HEK293 (cell line): ENCODE measurements around the gene BZW2.

ENCODE experiments used
- CTCF ChIA-PET: fragments of 350-600 bp; formaldehyde crosslinking; extraction: SDS; loops from one replicate; lab custom pipeline; 2021; ENCODE audit warnings: antibody characterized with exemption; lab: Yijun Ruan, JAX
- POLR2A ChIA-PET: fragments of 300-600 bp; formaldehyde crosslinking; extraction: SDS; loops from one replicate; lab custom pipeline; 2020; ENCODE audit warnings: antibody characterized with exemption, inconsistent platforms; lab: Yijun Ruan, JAX
- H3K27ac ChIP-seq: fragments of 200-500 bp; sonication (Bioruptor generic); 2 replicates; pipeline ENCODE4 v1.5.1; 2014; ENCODE audit warnings: low read depth, low read length, control low read depth, inconsistent platforms; ENCODE audit errors: extremely low read depth
- H3K36me3 ChIP-seq, 2 experiments: fragments of 200-500 bp in 1 of 2; sonication (Bioruptor generic) in 1 of 2; 1 replicate in 1 of 2; 2 replicates in 1 of 2; pipeline ENCODE4 v1.5.1; 2014 to 2017; ENCODE audit warnings: inconsistent platforms in 2 of 2, low read length in 2 of 2; ENCODE audit not compliant: control insufficient read depth in 2 of 2, insufficient read depth in 1 of 2
- H3K4me1 ChIP-seq: fragments of 200-500 bp; sonication (Bioruptor generic); 2 replicates; pipeline ENCODE4 v1.5.1; 2014; ENCODE audit warnings: mild to moderate bottlenecking, low read length, inconsistent platforms; ENCODE audit not compliant: control insufficient read depth, insufficient read depth
- H3K4me3 ChIP-seq: 2 replicates; pipeline ENCODE4 v1.5.1; 2011; ENCODE audit warnings: low read depth, mild to moderate bottlenecking, control low read depth, low read length, moderate library complexity
- H3K9me3 ChIP-seq: fragments of 200-500 bp; sonication (Bioruptor generic); 2 replicates; pipeline ENCODE4 v1.5.1; 2014; ENCODE audit warnings: low read depth, low read length, inconsistent platforms; ENCODE audit not compliant: control insufficient read depth, insufficient read depth
- MYNN ChIP-seq: fragments of 450-650 bp; formaldehyde crosslinking; IDR thresholded peaks from 2 replicates; pipeline ENCODE4 v1.5.1; 2016; ENCODE audit warnings: missing biosample characterization, missing genetic modification characterization, borderline replicate concordance
- SALL2 ChIP-seq: fragments of 450-650 bp; formaldehyde crosslinking; IDR thresholded peaks from 2 replicates; pipeline ENCODE4 v1.5.0; 2017; ENCODE audit warnings: missing biosample characterization, mild to moderate bottlenecking, missing genetic modification characterization, borderline replicate concordance
- SP7 ChIP-seq: fragments of 450-650 bp; formaldehyde crosslinking; IDR thresholded peaks from 2 replicates; pipeline ENCODE4 v1.5.1; 2016; ENCODE audit warnings: missing biosample characterization, missing genetic modification characterization
- ZBTB8A ChIP-seq: fragments of 450-650 bp; formaldehyde crosslinking; IDR thresholded peaks from 2 replicates; pipeline ENCODE4 v1.5.1; 2016; ENCODE audit warnings: missing biosample characterization, missing genetic modification characterization
- ZNF114 ChIP-seq: fragments of 450-650 bp; formaldehyde crosslinking; IDR thresholded peaks from 2 replicates; pipeline ENCODE4 v1.5.0; 2017; ENCODE audit warnings: missing biosample characterization, missing genetic modification characterization
- ZNF184 ChIP-seq: fragments of 450-650 bp; IDR thresholded peaks from 2 replicates; pipeline ENCODE4 v1.5.1; 2018; ENCODE audit warnings: missing biosample characterization, mild to moderate bottlenecking, missing genetic modification characterization
- ZNF202 ChIP-seq: fragments of 450-650 bp; formaldehyde crosslinking; IDR thresholded peaks from 2 replicates; pipeline ENCODE4 v1.5.1; 2016; ENCODE audit warnings: missing biosample characterization, missing genetic modification characterization, borderline replicate concordance
- ZNF266 ChIP-seq: fragments of 450-650 bp; formaldehyde crosslinking; IDR thresholded peaks from 2 replicates; pipeline ENCODE4 v1.5.1; 2016; ENCODE audit warnings: missing biosample characterization, missing genetic modification characterization, low read depth
- ZNF354C ChIP-seq: fragments of 450-650 bp; formaldehyde crosslinking; IDR thresholded peaks from 2 replicates; pipeline ENCODE4 v1.5.1; 2016; ENCODE audit warnings: missing biosample characterization, missing genetic modification characterization, low read depth, borderline replicate concordance
- ZNF404 ChIP-seq: fragments of 450-650 bp; formaldehyde crosslinking; IDR thresholded peaks from 2 replicates; pipeline ENCODE4 v1.5.1; 2017; ENCODE audit warnings: missing biosample characterization, missing genetic modification characterization
- ZNF544 ChIP-seq: fragments of 450-650 bp; formaldehyde crosslinking; IDR thresholded peaks from 2 replicates; pipeline ENCODE4 v1.5.0; 2017; ENCODE audit warnings: missing biosample characterization, missing genetic modification characterization
- ZNF549 ChIP-seq: fragments of 450-650 bp; IDR thresholded peaks from 2 replicates; pipeline ENCODE4 v1.5.1; 2018; ENCODE audit warnings: missing biosample characterization, missing genetic modification characterization, mild to moderate bottlenecking, inconsistent platforms, moderate library complexity
- ZNF560 ChIP-seq: fragments of 450-650 bp; formaldehyde crosslinking; IDR thresholded peaks from 2 replicates; pipeline ENCODE4 v1.5.1; 2017; ENCODE audit warnings: missing biosample characterization, missing genetic modification characterization, borderline replicate concordance
- ZNF571 ChIP-seq: fragments of 450-650 bp; formaldehyde crosslinking; IDR thresholded peaks from 2 replicates; pipeline ENCODE4 v1.5.0; 2017; ENCODE audit warnings: missing biosample characterization, missing genetic modification characterization
- ZNF776 ChIP-seq: fragments of 450-650 bp; formaldehyde crosslinking; IDR thresholded peaks from 2 replicates; pipeline ENCODE4 v1.5.0; 2017; ENCODE audit warnings: missing biosample characterization, missing genetic modification characterization, borderline replicate concordance
- ZSCAN23 ChIP-seq: fragments of 450-650 bp; formaldehyde crosslinking; IDR thresholded peaks from 2 replicates; pipeline ENCODE4 v1.5.1; 2016; ENCODE audit warnings: missing biosample characterization, missing genetic modification characterization
- TF ChIP-seq, protein P1 (sequence below): fragments of 450-650 bp; formaldehyde crosslinking; IDR thresholded peaks from 2 replicates; pipeline ENCODE4 v1.5.1; 2017; ENCODE audit warnings: missing biosample characterization, mild to moderate bottlenecking, missing genetic modification characterization, moderate library complexity
- TF ChIP-seq, protein P2 (sequence below): fragments of 450-650 bp; formaldehyde crosslinking; IDR thresholded peaks from 2 replicates; pipeline ENCODE4 v1.5.1; 2016; ENCODE audit warnings: missing biosample characterization, missing genetic modification characterization
- TF ChIP-seq, protein P3 (sequence below): fragments of 450-650 bp; formaldehyde crosslinking; IDR thresholded peaks from 2 replicates; pipeline ENCODE4 v1.5.1; 2016; ENCODE audit warnings: missing biosample characterization, missing genetic modification characterization
- TF ChIP-seq, protein P4 (sequence below): fragments of 450-650 bp; formaldehyde crosslinking; IDR thresholded peaks from 2 replicates; pipeline ENCODE4 v1.5.1; 2016; ENCODE audit warnings: missing biosample characterization, missing genetic modification characterization
- TF ChIP-seq, protein P5 (sequence below): fragments of 450-650 bp; formaldehyde crosslinking; IDR thresholded peaks from 2 replicates; pipeline ENCODE4 v1.5.1; 2016; ENCODE audit warnings: missing biosample characterization, missing genetic modification characterization, borderline replicate concordance

BZW2 gene

DNA sequence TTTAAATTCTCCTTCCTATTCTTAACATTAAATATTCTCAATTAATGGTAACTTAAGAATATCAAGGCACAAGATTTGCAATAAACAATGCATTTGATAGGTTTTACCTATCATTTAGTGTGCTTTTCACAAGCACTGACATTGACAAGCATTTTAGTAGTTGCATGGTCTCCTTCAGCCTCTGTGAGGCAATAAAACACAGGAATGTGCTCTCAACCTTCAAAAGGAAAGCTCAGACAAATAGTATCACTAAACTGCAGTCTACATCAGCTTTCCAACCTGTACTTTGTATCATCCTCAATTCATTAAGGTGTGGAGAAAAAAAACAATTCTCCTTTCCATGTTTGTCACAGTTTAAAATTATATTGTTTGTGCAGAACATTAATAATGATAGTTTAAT, 56.5 kb downstream of the BZW2 start:
- Histone ChIP-seq H3K36me3 (peaks cover 7 to 48% of the 10 kb centered on the region in 2 experiments), H3K4me1 (no peaks in the 10 kb centered on the region), H3K9me3 (no peaks in the 10 kb centered on the region), H3K4me3 (no peak overlapping the region), H3K27ac (no peak overlapping the region)
- ChIA-PET CTCF (interaction anchor here (0.7 to 1.3 kb wide), 3 partner anchors 9 to 215 kb away, joined by 4 read pairs; no protein-coding TSS in a partner anchor), POLR2A (no interaction called here)
- TF ChIP-seq, protein P1, sequence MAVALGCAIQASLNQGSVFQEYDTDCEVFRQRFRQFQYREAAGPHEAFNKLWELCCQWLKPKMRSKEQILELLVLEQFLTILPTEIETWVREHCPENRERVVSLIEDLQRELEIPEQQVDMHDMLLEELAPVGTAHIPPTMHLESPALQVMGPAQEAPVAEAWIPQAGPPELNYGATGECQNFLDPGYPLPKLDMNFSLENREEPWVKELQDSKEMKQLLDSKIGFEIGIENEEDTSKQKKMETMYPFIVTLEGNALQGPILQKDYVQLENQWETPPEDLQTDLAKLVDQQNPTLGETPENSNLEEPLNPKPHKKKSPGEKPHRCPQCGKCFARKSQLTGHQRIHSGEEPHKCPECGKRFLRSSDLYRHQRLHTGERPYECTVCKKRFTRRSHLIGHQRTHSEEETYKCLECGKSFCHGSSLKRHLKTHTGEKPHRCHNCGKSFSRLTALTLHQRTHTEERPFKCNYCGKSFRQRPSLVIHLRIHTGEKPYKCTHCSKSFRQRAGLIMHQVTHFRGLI (tag by site-specific recombination), result no peak
- TF ChIP-seq ZNF549 (tag by site-specific recombination), result no peak
- TF ChIP-seq ZNF354C (tag by site-specific recombination), result no peak
- no peak for TF ChIP-seq ZNF404 (tag by site-specific recombination)
- TF ChIP-seq ZNF114 (tag by site-specific recombination), result no peak
- no peak for TF ChIP-seq MYNN (tag by site-specific recombination)
- TF ChIP-seq, protein P2, sequence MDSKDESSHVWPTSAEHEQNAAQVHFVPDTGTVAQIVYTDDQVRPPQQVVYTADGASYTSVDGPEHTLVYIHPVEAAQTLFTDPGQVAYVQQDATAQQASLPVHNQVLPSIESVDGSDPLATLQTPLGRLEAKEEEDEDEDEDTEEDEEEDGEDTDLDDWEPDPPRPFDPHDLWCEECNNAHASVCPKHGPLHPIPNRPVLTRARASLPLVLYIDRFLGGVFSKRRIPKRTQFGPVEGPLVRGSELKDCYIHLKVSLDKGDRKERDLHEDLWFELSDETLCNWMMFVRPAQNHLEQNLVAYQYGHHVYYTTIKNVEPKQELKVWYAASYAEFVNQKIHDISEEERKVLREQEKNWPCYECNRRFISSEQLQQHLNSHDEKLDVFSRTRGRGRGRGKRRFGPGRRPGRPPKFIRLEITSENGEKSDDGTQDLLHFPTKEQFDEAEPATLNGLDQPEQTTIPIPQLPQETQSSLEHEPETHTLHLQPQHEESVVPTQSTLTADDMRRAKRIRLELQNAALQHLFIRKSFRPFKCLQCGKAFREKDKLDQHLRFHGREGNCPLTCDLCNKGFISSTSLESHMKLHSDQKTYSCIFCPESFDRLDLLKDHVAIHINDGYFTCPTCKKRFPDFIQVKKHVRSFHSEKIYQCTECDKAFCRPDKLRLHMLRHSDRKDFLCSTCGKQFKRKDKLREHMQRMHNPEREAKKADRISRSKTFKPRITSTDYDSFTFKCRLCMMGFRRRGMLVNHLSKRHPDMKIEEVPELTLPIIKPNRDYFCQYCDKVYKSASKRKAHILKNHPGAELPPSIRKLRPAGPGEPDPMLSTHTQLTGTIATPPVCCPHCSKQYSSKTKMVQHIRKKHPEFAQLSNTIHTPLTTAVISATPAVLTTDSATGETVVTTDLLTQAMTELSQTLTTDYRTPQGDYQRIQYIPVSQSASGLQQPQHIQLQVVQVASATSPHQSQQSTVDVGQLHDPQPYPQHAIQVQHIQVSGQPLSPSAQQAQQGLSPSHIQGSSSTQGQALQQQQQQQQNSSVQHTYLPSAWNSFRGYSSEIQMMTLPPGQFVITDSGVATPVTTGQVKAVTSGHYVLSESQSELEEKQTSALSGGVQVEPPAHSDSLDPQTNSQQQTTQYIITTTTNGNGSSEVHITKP (tag by site-specific recombination), result no peak
- TF ChIP-seq SALL2 (tag by site-specific recombination), result no peak
- no peak for TF ChIP-seq ZNF560 (tag by site-specific recombination)
- no peak for TF ChIP-seq ZSCAN23 (tag by site-specific recombination)
- no peak for TF ChIP-seq ZNF202
- TF ChIP-seq SP7 (tag by site-specific recombination), result no peak
- no peak for TF ChIP-seq ZNF184 (tag by site-specific recombination)
- no peak for TF ChIP-seq ZBTB8A
- TF ChIP-seq ZNF571 (tag by site-specific recombination), result no peak

DNA sequence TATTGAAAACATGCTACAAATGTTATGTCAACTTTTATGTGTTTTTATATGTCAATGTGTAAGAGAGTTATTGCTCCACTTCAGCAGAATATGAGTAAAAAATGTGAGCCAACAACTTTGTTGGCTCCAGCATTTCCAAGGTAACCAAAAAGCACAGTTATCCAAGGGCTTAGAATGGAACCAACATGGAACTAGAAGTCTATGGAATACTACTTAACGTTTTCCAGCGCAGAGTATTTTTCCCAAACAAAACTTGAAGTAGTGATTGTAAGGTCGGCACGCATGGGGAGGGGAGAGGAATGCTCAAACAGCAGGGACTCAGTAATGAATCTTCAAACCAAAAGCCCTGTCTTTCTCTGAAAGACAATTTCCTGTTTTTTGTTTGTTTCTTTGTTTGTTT, 62.5 kb downstream of the BZW2 start:
- TF ChIP-seq, protein P3, sequence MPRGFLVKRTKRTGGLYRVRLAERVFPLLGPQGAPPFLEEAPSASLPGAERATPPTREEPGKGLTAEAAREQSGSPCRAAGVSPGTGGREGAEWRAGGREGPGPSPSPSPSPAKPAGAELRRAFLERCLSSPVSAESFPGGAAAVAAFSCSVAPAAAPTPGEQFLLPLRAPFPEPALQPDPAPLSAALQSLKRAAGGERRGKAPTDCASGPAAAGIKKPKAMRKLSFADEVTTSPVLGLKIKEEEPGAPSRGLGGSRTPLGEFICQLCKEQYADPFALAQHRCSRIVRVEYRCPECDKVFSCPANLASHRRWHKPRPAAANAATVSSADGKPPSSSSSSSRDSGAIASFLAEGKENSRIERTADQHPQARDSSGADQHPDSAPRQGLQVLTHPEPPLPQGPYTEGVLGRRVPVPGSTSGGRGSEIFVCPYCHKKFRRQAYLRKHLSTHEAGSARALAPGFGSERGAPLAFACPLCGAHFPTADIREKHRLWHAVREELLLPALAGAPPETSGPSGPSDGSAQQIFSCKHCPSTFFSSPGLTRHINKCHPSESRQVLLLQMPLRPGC (tag by site-specific recombination), result no peak
- no peak for TF ChIP-seq ZNF776 (tag by site-specific recombination)
- no peak for TF ChIP-seq ZNF266 (tag by site-specific recombination)
- no peak for TF ChIP-seq ZNF544
- TF ChIP-seq, protein P4, sequence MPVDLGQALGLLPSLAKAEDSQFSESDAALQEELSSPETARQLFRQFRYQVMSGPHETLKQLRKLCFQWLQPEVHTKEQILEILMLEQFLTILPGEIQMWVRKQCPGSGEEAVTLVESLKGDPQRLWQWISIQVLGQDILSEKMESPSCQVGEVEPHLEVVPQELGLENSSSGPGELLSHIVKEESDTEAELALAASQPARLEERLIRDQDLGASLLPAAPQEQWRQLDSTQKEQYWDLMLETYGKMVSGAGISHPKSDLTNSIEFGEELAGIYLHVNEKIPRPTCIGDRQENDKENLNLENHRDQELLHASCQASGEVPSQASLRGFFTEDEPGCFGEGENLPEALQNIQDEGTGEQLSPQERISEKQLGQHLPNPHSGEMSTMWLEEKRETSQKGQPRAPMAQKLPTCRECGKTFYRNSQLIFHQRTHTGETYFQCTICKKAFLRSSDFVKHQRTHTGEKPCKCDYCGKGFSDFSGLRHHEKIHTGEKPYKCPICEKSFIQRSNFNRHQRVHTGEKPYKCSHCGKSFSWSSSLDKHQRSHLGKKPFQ (tag by site-specific recombination), result no peak
- TF ChIP-seq, protein P5, sequence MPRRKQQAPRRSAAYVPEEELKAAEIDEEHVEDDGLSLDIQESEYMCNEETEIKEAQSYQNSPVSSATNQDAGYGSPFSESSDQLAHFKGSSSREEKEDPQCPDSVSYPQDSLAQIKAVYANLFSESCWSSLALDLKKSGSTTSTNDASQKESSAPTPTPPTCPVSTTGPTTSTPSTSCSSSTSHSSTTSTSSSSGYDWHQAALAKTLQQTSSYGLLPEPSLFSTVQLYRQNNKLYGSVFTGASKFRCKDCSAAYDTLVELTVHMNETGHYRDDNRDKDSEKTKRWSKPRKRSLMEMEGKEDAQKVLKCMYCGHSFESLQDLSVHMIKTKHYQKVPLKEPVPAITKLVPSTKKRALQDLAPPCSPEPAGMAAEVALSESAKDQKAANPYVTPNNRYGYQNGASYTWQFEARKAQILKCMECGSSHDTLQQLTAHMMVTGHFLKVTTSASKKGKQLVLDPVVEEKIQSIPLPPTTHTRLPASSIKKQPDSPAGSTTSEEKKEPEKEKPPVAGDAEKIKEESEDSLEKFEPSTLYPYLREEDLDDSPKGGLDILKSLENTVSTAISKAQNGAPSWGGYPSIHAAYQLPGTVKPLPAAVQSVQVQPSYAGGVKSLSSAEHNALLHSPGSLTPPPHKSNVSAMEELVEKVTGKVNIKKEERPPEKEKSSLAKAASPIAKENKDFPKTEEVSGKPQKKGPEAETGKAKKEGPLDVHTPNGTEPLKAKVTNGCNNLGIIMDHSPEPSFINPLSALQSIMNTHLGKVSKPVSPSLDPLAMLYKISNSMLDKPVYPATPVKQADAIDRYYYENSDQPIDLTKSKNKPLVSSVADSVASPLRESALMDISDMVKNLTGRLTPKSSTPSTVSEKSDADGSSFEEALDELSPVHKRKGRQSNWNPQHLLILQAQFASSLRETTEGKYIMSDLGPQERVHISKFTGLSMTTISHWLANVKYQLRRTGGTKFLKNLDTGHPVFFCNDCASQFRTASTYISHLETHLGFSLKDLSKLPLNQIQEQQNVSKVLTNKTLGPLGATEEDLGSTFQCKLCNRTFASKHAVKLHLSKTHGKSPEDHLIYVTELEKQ, result no peak
- Histone ChIP-seq H3K4me3 (no peak overlapping the region), H3K36me3 (peaks cover 7 to 19% of the 10 kb centered on the region in 2 experiments), H3K4me1 (no peaks in the 10 kb centered on the region), H3K9me3 (no peaks in the 10 kb centered on the region), H3K27ac (no peak overlapping the region)
- POLR2A ChIA-PET, result interaction anchor here (0.5 kb wide), 1 partner anchor 47 kb away, joined by 6 read pairs; no protein-coding TSS in a partner anchor
- CTCF ChIA-PET, result no interaction called here
